Right lung (tissue), 5 donors: ENCODE data around the gene IRF2. TPM values are rescaled to one million over a fixed set of nuclear protein-coding genes. Genes with fewer than 3 reads are reported as not detected.

Experiments used
- DNase-seq, 2 donors: peaks; one replicate each; pipeline ENCODE4 v3.0.0-alpha.2; 2013
- polyA plus RNA-seq, 5 donors: library from polyadenylated mRNA; unstranded; fragments of 120-200 nt; gene quantifications; one replicate each; pipeline versions ENCODE4 v1.2.1 to v1.2.3, GENCODE V29; 2013; ENCODE audit warnings: inconsistent platforms in 1 of 5, low replicate concordance in 1 of 5; ENCODE audit not compliant: insufficient read length in 5 of 5, insufficient read depth in 1 of 5

The IRF2 gene
- polyA plus RNA-seq, 5 donors, result 43.9 to 57.1 (median 46.7) TPM

DNA sequence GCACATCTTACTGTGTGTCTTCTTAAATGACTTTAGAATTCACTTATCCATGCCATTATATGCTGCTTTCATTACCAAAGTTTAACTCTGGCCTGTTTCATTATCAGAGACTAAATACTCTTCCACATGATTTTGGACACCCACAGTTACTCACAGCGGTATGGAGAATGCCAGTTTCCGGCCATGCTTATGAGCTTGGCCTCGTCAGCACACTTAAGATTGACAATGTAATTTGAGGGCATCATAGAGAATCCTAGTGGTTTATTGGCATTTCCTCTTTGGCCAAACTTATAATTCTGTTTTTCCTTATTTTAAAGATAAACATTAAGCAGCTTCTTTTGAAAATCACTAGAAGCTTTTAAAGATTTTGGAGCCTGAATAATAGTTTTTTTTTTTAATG is 104.5 kb downstream of the IRF2 start:
- DNase-seq, result no peak

DNA sequence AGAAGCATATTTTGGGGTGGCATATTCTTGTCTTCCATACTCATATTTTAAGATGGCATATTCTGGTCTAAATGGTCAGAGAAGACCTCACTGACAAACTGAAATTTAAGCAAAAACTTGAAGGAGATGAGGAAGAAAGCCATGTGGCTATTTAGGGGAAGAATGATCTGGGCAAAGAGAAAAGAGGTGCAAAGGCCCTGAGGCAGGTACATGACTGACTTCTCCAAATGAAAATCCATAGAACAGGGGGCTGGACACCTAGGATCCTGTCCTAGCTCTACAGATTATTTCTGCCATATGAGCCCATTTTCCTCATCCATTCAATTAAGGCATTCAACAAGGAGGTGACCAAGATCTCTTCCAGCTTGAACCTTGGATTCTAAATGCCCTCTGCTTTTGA is 105.6 kb downstream of the IRF2 start:
- no peak for DNase-seq

DNA sequence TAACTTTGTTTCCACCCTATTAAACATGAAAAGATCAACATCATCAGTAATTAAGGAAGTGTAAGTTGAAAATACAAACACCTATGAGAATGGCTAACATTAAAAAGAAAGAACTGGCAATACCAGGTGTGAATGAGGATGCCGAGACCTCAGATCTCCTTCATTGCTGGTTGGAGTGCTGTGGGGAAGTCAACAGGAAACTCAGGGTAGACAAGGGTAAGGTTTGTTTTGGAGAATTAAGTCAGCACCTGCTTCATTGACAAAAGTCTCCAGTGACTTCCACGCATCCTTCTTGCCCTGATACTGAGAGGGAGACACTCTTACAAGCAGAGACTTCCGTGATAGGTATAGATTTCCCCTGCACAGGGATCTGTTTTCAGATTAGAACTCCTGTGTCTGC is 106.1 kb downstream of the IRF2 start:
- no peak for DNase-seq

DNA sequence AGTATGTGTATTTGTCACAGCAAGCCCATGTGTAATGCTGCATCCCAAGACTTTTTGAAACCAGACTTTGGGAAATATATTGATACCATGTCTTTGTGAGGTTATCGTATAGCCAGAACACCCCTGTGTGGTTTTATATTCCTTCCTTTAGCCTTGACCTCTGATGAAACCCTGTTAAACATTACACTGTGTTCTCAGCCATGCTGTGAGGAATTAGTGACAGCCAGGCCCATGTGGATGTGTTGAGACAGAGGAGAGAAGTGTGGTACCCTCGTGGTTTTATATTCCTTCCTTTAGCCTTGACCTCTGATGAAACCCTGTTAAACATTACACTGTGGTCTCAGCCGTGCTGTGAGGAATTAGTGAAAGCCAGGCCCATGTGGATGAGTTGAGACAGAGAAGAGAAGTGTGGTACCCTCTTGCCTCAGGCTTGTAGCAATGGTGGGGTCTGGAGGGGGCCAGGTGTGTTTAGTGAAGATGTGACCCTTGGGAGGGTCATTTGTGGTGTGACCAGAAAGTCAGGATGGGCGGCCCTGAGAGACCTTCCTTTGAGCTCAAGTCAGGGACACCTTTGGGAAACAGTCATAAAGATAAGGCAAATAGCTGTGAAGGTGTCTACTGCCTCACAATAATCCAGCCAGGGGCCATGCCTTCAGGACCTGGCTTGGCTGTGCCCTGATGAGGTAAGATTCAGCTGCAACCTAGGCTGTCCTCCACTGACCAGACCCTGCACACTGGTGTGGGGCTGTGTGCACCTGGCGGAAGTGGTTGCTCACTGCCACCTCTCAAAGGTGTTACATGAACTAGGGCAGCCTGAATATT is 110.0 kb downstream of the IRF2 start:
- no peak for DNase-seq

DNA sequence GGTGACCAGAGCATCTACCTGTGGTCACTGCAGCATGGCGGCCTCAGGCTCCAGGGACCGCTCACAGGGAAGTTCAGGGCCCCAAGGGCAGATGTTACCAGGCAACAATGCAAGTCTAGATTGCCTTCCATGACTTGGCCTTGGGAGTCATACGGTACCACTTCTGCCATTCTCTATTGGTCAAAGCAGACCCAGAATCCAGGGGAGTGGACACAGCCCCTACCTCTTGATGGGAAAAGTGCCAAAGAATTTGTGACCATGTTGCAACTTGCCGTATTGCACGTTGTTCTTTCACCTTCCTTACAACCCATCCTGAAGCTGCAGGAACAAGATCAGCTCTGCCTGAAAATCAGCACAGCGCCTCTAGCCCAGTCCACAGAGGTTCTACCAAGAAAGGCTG is 111.1 kb downstream of the IRF2 start:
- no peak for DNase-seq

DNA sequence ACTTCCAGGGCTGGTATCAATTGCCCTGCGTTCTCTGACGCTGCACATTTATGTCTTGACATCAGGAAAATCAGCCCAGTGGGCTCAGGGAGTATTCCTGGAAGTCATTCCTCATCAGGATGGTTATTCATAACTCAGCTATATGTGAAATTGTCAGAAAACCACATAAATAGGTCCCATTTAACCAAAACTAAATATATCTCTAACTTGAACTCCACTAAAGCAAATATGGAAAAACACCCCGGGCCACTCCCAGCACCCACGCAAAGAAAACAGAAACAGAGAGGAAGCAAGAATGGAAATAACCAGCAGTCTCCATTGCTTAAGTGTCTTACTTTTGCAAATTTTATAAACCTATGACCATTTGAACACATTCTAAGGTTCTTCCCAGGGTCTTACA is 112.0 kb downstream of the IRF2 start:
- DNase-seq, result no peak

DNA sequence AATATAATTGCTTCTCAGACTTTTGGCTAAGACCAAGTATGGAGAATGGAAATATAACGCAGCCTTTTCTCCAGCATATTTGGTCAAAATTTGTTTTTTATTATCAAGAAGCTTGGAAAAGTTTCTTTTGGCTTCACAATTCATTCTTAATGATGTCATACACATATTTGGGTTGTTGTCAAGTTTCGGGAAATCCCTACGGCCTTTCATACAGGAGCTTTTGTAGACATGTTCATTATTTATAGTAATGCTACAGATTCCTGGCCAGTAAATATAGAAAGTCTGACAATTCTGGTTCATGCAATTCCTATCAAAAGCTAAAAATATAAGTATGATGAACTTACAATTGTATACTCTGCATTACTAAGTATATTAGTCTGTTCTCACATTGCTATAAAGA is 112.9 kb downstream of the IRF2 start:
- DNase-seq, result no peak

DNA sequence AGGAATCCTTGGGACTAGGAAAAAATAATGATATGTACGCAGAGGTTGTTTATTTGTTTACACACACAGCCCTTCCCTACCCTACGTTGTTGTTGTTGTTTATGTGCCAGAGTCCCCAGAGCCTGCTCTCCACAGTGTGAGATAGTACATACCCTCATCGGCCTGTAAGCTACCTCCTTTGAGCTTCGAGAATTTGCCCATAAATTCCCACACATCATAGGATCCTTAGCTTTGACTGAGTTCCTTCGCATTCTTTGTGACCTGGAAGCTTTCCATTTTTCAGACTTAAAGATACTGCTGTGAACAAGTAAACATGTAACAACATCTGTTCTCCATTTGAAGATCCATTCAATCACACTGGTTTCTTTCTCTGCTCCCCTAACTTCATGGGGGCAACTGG is 114.5 kb downstream of the IRF2 start:
- no peak for DNase-seq

DNA sequence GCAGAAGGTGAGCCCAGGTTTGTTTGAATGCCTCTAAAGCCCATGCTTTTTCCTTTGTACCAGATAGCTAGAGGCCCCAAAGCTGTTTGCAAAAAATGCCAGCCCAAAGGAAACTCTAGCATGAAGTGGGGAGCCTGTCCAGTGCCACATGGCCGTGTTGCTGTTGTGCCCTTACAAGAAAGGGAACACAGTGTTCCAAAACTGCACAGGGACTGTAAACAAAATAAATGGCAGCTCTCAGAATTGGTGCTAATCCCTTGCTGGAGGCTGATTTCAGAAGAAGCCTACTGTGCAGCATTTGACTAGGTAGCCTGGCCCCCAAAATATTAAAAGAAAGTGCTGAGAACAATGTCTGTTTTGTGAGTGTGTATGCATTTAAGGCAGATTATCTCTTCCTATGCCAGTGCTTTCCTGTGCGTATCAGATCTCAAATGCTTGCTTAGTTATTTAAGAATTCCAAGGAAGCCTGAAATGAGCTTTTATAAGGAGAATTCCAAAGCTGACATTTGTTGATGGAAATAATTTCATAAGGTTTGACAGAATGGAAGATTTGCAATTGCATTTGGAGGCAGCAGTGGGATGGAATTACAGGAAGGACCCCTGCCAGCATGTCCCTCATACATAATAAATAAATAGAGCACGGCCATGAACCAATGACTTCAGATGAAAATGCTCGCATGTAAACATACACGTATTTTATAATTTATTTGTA is 115.7 kb downstream of the IRF2 start:
- no peak for DNase-seq

DNA sequence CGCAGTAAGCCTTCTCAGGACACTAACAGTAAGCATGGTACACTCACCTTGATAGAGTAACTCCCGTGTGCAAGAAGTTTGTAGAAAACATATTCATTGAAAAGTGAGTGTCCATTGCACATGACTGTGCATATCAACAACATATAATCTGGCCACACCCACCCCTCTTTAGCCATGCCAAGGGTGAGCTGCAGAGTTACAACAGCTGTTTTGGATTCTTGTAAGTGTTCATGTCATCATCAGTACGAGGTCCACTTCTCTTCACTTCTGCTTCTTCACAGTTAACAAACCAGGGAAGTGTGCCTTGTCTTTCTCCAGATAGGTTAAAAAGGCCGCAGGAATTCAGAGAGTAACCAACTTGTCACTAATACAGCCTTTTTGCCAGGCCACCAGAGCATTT is 116.6 kb downstream of the IRF2 start:
- DNase-seq, result no peak

DNA sequence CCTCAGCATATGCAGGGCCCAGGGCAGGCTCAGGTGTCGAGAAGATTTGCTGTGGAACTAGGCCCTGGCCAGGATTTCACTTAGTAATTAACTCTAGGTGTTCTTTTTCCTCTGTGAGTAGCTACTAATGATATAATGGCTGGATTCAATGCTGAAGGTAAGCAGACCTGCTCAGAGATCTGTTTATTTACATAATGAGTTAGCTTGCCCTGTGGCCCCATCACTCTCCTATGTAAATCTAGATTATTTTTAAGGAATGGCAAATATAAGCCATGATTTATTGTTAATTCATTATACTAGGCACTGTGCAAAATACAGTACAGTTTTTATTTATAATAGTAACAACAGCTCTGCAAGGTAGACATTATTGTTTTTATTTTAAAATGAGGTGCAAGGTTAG is 117.2 kb downstream of the IRF2 start:
- DNase-seq, result no peak

DNA sequence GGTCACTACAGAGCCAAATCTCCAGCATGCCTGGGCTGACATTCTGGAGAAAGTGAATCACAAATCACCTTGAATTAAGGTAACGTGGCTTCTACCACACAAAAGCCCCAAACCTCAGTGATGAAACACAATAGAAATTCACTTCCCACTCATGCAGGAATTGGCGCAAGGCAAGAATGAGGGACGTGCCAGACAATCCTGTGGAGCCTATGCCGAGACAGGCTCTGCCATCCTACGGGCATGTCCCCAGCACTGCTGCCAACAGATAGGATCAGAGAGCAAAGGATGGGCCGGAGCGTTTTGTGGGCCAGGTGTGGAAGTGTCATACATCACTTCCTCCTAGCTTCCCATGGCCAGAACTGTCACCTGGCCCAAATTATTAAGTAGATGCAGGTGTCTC is 118.0 kb downstream of the IRF2 start:
- no peak for DNase-seq

DNA sequence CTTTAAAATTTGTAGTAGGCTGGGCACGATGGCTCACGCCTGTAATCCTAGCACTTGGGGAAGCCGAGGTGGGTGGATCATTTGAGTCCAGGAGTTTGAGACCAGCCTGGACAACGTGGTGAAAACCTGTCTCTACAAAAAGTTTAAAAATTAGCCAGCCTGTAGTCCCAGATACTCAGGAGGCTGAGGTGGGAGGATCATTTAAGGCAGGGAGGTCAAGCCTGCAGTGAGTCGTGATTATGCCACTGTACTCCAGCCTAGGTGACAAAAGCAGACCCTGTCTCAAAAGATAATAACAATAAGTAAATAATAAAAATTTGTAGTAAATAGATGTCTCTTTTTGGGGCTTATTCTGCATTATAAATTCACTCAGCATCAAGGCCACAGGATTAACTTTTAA is 118.5 kb downstream of the IRF2 start:
- DNase-seq, result no peak

DNA sequence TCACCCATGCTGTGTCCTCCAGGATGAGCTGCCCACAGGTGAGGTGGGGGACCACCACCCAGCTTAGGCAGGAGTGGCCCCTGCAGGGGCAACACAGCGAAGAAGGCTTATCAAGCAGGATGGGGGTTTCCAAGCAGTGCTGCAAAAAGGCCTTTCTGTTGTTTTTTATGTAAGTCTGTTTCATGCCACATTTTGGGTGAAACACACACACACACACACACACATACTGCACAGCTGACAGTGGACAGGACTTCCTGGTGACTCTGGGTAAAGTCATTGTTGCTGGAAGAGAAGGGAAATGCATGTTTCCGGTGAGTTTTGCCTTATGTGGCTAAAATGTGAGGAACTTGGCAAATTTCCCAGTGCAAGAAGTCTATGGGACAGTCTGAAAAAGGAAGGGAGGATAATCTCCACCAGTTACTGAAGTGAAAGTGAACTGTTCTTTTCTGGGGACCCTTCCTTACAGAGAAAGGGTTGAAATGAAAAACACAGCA is 119.2 kb downstream of the IRF2 start:
- peak; percentile 82 to 86 for DNase-seq

DNA sequence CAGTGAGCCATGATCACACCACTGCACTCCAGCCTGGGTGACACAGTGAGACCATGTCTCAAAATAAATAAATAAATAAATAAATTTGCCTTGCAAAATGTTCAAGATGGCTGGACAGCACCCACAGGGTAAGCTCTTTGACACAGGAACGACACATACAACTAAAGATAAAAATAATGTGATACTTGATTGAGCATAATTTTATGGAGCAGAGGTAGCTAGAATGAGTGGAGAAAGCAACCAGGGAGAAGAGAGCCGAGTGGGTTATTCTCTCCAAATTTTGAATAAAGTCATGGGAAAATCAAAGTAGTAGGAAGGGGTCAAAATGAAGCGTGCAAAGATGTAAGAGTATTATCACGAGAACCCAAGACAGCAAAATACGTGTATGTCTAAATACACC is 121.5 kb downstream of the IRF2 start:
- DNase-seq, result no peak

DNA sequence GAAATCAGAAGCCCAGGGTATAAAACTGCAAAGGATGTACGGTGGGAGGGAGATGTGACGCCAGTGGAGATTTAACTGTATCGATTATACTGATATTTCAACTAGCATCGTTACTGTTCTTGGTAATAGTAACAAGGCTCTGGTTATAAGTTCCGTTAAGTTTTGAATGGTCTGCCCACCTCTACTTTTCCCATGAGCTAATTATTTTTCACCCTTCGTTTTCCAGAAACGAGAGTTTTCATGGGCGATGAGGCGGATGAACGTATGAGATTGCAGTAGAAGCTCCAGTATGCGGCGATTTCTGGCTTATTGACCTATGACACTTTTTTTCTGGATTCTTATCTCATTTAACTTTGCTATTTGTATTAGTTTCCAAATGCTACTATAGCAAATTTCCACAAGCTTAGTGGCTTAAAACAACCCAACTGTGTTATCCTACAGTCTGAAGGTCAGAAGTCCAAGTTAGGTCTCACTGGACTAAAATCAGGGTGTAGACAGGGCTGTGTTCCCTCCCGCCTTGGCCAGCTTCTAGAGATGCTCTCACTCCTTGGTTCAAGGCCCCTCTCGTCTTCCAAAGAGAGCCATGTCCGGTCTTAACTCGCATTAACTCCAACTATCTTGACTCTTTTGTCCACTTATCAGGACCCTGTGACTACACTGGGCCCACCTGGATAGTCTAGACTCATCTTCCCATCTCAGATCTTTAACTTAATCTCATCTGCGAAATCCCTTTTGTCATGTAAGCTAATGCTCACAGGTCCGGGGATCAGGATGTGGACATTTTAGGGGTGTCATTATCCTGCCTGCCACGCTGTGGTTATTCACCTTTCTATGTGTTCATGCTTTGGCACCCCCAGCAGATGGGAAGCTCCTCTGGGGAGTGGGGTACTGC is 122.5 kb downstream of the IRF2 start:
- DNase-seq, result no peak

DNA sequence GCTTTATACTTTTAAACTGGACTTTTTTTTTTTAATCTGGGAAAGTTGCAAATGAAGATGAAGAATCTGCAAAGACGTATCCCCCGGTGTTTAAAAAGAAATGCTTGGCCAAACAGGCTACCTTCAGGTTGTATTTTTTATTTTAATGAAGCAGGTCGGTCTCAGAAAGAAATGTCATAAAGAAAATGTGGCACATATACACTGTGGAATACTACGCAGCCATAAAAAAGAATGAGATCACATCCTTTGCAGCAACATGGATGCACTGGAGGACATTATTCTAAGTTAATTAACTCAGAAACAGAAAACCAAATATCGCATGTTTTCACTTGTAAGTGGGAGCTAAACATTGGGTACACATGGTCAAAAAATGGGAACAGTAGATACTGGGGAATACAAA is 123.4 kb downstream of the IRF2 start:
- DNase-seq, result no peak

DNA sequence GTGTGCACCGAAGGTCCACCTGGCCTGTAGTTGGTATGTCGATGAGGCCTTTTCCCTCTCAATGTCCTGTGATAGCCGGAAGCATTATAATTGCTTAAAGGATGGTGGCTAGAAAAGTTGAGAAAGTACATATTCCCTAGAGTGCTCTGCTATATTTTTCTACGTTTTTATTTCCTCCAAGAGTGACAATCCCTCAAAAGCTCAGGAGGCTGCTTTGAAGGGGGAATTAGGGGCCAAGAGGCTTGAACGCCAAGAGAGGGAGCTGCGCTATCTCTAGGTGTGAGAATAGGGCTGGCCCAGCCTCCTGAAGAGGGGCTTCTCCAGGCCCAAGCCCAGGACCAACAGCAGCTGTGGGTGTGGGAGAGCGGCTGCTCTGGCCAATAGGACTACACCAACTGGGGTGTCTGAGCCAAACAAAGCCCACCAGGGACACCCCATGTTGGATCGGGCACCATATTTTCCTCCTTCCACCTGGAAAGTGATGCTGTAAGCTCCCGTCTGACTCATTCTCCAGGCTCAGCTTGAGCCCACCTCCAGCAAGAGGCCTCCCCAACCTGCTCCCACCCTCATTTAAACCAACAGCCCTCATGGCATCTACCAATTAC is 124.0 kb downstream of the IRF2 start:
- no peak for DNase-seq

DNA sequence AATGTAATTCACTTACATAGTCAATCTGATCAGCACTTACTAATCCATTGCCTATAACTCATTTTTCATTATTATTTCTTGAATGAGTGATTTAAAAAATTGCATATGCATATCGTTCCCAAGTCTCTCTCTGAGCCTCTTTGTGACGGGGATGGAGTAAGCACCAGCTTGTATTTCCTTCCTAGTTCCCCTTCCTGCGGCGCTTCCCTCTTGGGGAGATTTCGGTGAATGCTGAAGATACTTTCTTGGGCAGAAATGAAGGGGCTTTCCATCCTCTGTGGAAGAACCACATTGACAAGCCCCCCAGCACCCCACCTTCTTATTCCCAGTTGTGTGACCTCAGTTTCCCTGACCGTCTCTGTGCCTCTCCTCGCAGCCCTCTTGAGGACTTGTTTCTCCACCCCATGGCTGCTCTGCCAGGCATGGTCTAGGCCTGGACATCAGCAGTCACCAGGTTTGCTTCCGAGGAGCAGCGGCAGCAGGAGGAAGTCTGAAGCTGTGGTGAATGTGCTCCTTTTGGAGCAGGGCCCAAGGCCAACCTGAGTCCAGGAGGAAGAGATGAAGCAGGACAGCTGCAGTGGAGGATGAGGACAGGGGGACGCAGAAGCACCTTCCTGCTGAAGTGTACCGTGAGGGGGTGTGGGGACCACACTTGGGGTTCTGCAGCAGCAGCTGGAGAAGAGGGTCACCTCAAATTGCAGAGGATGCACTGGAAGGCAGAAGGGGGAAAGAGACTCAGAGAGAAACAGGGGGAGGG is 124.9 kb downstream of the IRF2 start:
- DNase-seq, result no peak

DNA sequence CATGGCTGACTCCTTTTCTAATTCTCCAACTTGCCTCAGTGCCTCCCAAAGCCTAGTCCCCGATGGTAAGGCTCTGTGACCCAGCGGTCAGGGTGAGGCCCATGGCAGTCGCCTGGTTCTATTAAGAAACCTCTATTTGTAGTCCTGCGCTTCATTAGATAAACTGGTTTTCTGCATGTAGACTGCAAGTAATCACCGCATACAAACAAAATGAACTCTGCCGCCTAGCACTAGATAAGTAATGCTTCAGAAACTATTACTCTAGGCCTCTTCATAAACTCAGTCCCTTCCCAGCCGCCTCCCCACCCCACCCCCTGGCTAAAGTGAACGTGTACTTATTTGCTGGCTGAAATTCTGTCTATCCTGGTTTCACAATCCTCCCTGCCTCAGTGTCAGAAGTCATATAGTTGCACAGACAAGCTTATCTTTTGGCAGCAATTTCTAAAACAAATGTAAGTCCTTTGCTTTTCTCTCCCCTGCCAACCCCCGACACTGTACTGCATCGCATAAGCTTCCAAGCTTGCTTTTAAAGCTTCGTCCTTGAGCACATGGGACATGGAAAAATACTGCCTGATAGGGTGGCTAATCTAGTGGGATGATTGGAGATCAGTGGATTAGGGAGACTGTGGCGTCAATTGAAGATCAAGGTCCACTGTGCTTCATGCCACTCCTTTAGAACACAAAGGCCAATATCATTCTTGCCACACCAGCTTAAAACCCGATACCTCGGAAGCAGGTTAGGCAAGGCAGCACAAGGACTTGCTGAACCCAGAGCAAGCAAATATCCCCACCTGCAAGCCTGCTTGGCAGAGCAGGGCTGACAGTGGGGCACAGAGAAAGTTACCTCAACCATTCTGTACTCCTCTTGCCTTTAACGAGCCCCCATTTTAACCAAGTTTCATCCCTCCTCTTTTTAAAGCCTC is 125.8 kb downstream of the IRF2 start:
- peak; percentile 89 to 91 for DNase-seq
